Hematopoietic multipotent progenitor cell treated with erythropoietin and hydrocortisone succinate and interleukin-3 and kit ligand, for 17 days (in vitro differentiated cells): Measurements from ENCODE around the gene NDST1.

Source experiments
- DNase-seq: peaks from one replicate; pipeline ENCODE4 v3.0.0-alpha.2; 2015; ENCODE audit warnings: low spot score

The NDST1 gene

GRCh38 chr5:150587856-150588595 is 80.1 kb downstream of the NDST1 start:
- no peak for DNase-seq

- DNase-seq, result no peak
Observed at GRCh38 chr5:150588596-150588890, 80.6 kb downstream of the NDST1 start.

- no peak for DNase-seq
Observed at GRCh38 chr5:150589862-150590601, 82.1 kb downstream of the NDST1 start.

- no peak for DNase-seq
Observed at GRCh38 chr5:150590979-150591695, 83.2 kb downstream of the NDST1 start.

- DNase-seq, result no peak
Observed at GRCh38 chr5:150593593-150593992, 85.7 kb downstream of the NDST1 start.

GRCh38 chr5:150593996-150594395 is 86.1 kb downstream of the NDST1 start:
- no peak for DNase-seq

GRCh38 chr5:150595466-150596031 is 87.6 kb downstream of the NDST1 start:
- DNase-seq, result no peak

- no peak for DNase-seq
Observed at GRCh38 chr5:150596313-150596712, 88.4 kb downstream of the NDST1 start.

- no peak for DNase-seq
Observed at GRCh38 chr5:150596826-150597225, 88.9 kb downstream of the NDST1 start.

GRCh38 chr5:150598006-150598405 is 90.1 kb downstream of the NDST1 start:
- DNase-seq, result no peak

- no peak for DNase-seq
Observed at GRCh38 chr5:150598821-150599273, 90.9 kb downstream of the NDST1 start.

GRCh38 chr5:150599281-150599680 is 91.3 kb downstream of the NDST1 start:
- no peak for DNase-seq

GRCh38 chr5:150599917-150600511 is 92.1 kb downstream of the NDST1 start:
- DNase-seq, result no peak

- no peak for DNase-seq
Observed at GRCh38 chr5:150600616-150601490, 92.9 kb downstream of the NDST1 start.

GRCh38 chr5:150601491-150602345 is 93.8 kb downstream of the NDST1 start:
- no peak for DNase-seq

- DNase-seq, result no peak
Observed at GRCh38 chr5:150603052-150603451, 95.1 kb downstream of the NDST1 start.

GRCh38 chr5:150603491-150603890 is 95.6 kb downstream of the NDST1 start:
- no peak for DNase-seq

- DNase-seq, result no peak
Observed at GRCh38 chr5:150604010-150604409, 96.1 kb downstream of the NDST1 start.

GRCh38 chr5:150604894-150605440 is 97.0 kb downstream of the NDST1 start:
- no peak for DNase-seq

- DNase-seq, result no peak
Observed at GRCh38 chr5:150605546-150605945, 97.6 kb downstream of the NDST1 start.
